Measurements from ENCODE around the gene ANKRD12. TPM values are rescaled to one million over a fixed set of nuclear protein-coding genes. Genes with fewer than 3 reads are reported as not detected.

The ANKRD12 gene
- total RNA-seq, 6 experiments from 2014 or later: 12.3 to 38.7 (median 21.4) TPM

GRCh38 chr18:9215221-9215933, 78.8 kb downstream of the ANKRD12 start:
- intact Hi-C loops (cut with DNase I): no loop called here
- TF ChIP-seq CTCF (IDR thresholded peaks at IDR 0.05): no peak
- no peak for TF ChIP-seq POLR2A (IDR thresholded peaks at IDR 0.05)
- H3K9me3 ChIP-seq: no peaks in the 10 kb centered on the region
- no peak overlapping the region for H3K4me3 ChIP-seq
- 90% methylated on average over 6 of the region's 6 CpGs for WGBS (ENCODE audit: insufficient coverage, low coverage, low lambda C conversion rate, missing lambda C conversion rate)
- H3K27ac ChIP-seq: no peak overlapping the region
- ATAC-seq (no peak), DNase-seq (no peak)
- peaks cover 0 to 26% (median 9%) of the 10 kb centered on the region in 4 donors for H3K36me3 ChIP-seq
- no peaks in the 10 kb centered on the region for H3K4me1 ChIP-seq
- no peaks in the 10 kb centered on the region for H3K27me3 ChIP-seq

GRCh38 chr18:9216459-9216858, 79.9 kb downstream of the ANKRD12 start:
- H3K36me3 ChIP-seq: peaks cover 0 to 20% (median 8%) of the 10 kb centered on the region in 4 donors
- H3K27ac ChIP-seq: no peak overlapping the region
- H3K4me1 ChIP-seq: no peaks in the 10 kb centered on the region
- no peak overlapping the region for H3K4me3 ChIP-seq
- no peak for TF ChIP-seq CTCF (IDR thresholded peaks at IDR 0.05)
- TF ChIP-seq POLR2A (IDR thresholded peaks at IDR 0.05): no peak
- ATAC-seq (no peak), DNase-seq (no peak)
- 95% methylated on average over 3 of the region's 3 CpGs for WGBS (ENCODE audit: insufficient coverage, low coverage, low lambda C conversion rate, missing lambda C conversion rate)
- no peaks in the 10 kb centered on the region for H3K27me3 ChIP-seq
- intact Hi-C loops (cut with DNase I): no loop called here
- H3K9me3 ChIP-seq: no peaks in the 10 kb centered on the region

- intact Hi-C loops (cut with DNase I): no loop called here
- Histone ChIP-seq H3K27me3 (no peaks in the 10 kb centered on the region), H3K36me3 (peaks cover 0 to 16% (median 6%) of the 10 kb centered on the region in 4 donors), H3K27ac (no peak overlapping the region), H3K4me1 (no peaks in the 10 kb centered on the region), H3K4me3 (no peak overlapping the region), H3K9me3 (no peaks in the 10 kb centered on the region)
- TF ChIP-seq POLR2A (IDR thresholded peaks at IDR 0.05) (no peak), CTCF (IDR thresholded peaks at IDR 0.05) (no peak)
- WGBS (ENCODE audit: insufficient coverage, low coverage, low lambda C conversion rate, missing lambda C conversion rate): 81% methylated on average over 3 of the region's 3 CpGs
- ATAC-seq: no peak
- DNase-seq: no peak
Measured at GRCh38 chr18:9217743-9218451, 81.3 kb downstream of the ANKRD12 start.

GRCh38 chr18:9221040-9221439, 84.5 kb downstream of the ANKRD12 start:
- ATAC-seq (no peak), DNase-seq (no peak)
- peaks cover 0 to 23% (median 8%) of the 10 kb centered on the region in 4 donors for H3K36me3 ChIP-seq
- no peaks in the 10 kb centered on the region for H3K9me3 ChIP-seq
- no peak overlapping the region for H3K27ac ChIP-seq
- intact Hi-C loops (cut with DNase I): no loop called here
- H3K27me3 ChIP-seq: no peaks in the 10 kb centered on the region
- no peaks in the 10 kb centered on the region for H3K4me1 ChIP-seq
- 83% methylated on average over 3 of the region's 3 CpGs for WGBS (ENCODE audit: insufficient coverage, low coverage, low lambda C conversion rate, missing lambda C conversion rate)
- no peak overlapping the region for H3K4me3 ChIP-seq
- TF ChIP-seq CTCF (IDR thresholded peaks at IDR 0.05) (no peak), POLR2A (IDR thresholded peaks at IDR 0.05) (no peak)
